ENCODE measurements around the gene ZNF774.
"Not testable (repeated sequence)": the region's sequence is repeated elsewhere in the genome, so short reads cannot be mapped to it uniquely, and the experiment has no call there.

Gene ZNF774

GRCh38 chr15:90352107-90352893 is at the start of gene ZNF774:
Gene ZNF774, plus strand, starts transcription at chr15:90352284. Its CDS starts 2,377 bp downstream, at chr15:90354661.
- TF ChIP-seq ZFX (IDR thresholded peaks at IDR 0.05; ENCODE audit: borderline replicate concordance) (no peak), CTCF (IDR thresholded peaks at IDR 0.05) (no peak)
- peak within 1 kb of the TSS; percentile 44 for H3K27ac ChIP-seq

- H3K27ac ChIP-seq = not testable (repeated sequence)
Measured at GRCh38 chr15:90305355-90305754, 46.7 kb upstream of the ZNF774 start.

- no peak overlapping the region for H3K27ac ChIP-seq
- TF ChIP-seq ZFX (IDR thresholded peaks at IDR 0.05; ENCODE audit: borderline replicate concordance) (no peak), CTCF (IDR thresholded peaks at IDR 0.05) (no peak)
Measured at GRCh38 chr15:90305932-90306331, 46.2 kb upstream of the ZNF774 start.

GRCh38 chr15:90306560-90306959 is 45.5 kb upstream of the ZNF774 start:
- H3K27ac ChIP-seq = no peak overlapping the region
- no peak for TF ChIP-seq ZFX (IDR thresholded peaks at IDR 0.05; ENCODE audit: borderline replicate concordance)
- no peak for TF ChIP-seq CTCF (IDR thresholded peaks at IDR 0.05)

GRCh38 chr15:90307661-90308060 is 44.4 kb upstream of the ZNF774 start:
- TF ChIP-seq ZFX (IDR thresholded peaks at IDR 0.05; ENCODE audit: borderline replicate concordance) (no peak), CTCF (IDR thresholded peaks at IDR 0.05) (no peak)
- H3K27ac ChIP-seq = no peak overlapping the region

GRCh38 chr15:90309020-90309419 is 43.1 kb upstream of the ZNF774 start:
- no peak for TF ChIP-seq ZFX (IDR thresholded peaks at IDR 0.05; ENCODE audit: borderline replicate concordance)
- TF ChIP-seq CTCF (IDR thresholded peaks at IDR 0.05) = no peak
- H3K27ac ChIP-seq = no peak overlapping the region

GRCh38 chr15:90315278-90315982 is 36.7 kb upstream of the ZNF774 start:
- TF ChIP-seq ZFX (IDR thresholded peaks at IDR 0.05; ENCODE audit: borderline replicate concordance) = no peak
- TF ChIP-seq CTCF (IDR thresholded peaks at IDR 0.05) = no peak
- H3K27ac ChIP-seq = peak overlapping the region; percentile 65
